Bronchial epithelial cell (primary cell): ENCODE measurements around the gene WNT3A. TPM values are rescaled to one million over a fixed set of nuclear protein-coding genes. Genes with fewer than 3 reads are reported as not detected.

Experiments
- DNase-seq: peaks from one replicate; pipeline ENCODE4 v3.0.0-alpha.2; 2010; ENCODE audit warnings: low read depth
- FAIRE-seq: peaks from 2 replicates; lab custom pipeline; 2011; peaks lifted over from hg19 to GRCh38; lab: Jason Lieb, UNC
- H3K27me3 ChIP-seq: 2 replicates; pipeline ENCODE4 v1.5.1; 2011; ENCODE audit warnings: low read length; ENCODE audit not compliant: control insufficient read depth, insufficient read depth
- H3K36me3 ChIP-seq: 2 replicates; pipeline ENCODE4 v1.5.1; 2011; ENCODE audit warnings: low read length; ENCODE audit not compliant: control insufficient read depth, insufficient read depth
- H3K4me3 ChIP-seq: 2 replicates; pipeline ENCODE4 v1.5.1; 2011; ENCODE audit warnings: mild to moderate bottlenecking, low read depth, low read length, control low read depth
- total RNA-seq: library from RNA; depleted of rRNA; stranded (reverse); fragments of >200 nt; gene quantifications from 2 replicates; pipeline ENCODE4 v1.2.1, GENCODE V29; 2014
- TF ChIP-seq, protein P1 (sequence below): IDR thresholded peaks from 2 replicates; pipeline ENCODE4 v1.5.1; 2011; ENCODE audit warnings: mild to moderate bottlenecking, moderate library complexity, low read length, control low read depth, inconsistent platforms; ENCODE audit not compliant: insufficient read depth, severe bottlenecking

WNT3A gene
- total RNA-seq, 1 donor from 2014 or later = not detected

DNA sequence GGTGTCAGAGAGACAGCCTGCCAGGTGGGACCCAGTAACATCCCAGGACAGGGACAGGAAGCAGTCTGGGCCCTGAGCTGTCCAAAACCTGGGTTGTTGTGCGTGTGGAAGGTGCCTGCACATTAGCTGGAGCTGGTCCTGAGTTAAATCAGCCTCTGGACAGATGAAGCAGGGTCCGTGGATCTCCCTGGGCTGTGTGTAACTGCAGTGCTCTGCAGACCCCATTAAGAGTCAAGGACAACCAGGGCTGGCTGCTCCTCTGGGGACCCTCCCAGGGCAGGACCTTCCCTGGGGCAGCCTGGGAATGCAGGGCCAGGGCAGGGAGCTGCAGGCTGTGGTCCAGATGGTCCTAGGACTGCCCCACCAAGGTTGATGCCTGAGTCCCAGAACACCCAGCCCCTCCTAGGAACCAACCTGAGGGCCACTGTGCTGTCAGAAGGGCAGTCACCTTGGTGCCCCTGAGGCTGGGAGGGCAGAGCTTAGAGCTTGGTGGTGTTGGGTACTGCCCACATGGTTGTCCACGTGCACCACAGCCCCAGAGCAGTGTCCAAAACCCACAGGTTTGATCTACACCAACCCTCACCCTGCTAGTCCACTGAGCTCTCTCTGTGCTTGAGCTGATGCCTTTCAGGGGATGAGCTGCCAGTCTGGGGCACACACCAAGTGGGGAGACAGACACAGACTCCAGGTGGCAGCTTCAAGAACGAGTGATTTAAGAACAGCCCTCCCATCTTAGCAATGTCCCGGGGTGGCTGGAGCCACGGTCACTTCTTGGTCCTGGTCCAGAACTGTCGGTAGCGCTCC, 99.4 kb downstream of the WNT3A start:
- Histone ChIP-seq H3K4me3 (no peak overlapping the region), H3K27me3 (no peaks in the 10 kb centered on the region), H3K36me3 (peaks cover 4% of the 10 kb centered on the region)
- FAIRE-seq (no peak), DNase-seq (no peak)
- TF ChIP-seq, protein P1, sequence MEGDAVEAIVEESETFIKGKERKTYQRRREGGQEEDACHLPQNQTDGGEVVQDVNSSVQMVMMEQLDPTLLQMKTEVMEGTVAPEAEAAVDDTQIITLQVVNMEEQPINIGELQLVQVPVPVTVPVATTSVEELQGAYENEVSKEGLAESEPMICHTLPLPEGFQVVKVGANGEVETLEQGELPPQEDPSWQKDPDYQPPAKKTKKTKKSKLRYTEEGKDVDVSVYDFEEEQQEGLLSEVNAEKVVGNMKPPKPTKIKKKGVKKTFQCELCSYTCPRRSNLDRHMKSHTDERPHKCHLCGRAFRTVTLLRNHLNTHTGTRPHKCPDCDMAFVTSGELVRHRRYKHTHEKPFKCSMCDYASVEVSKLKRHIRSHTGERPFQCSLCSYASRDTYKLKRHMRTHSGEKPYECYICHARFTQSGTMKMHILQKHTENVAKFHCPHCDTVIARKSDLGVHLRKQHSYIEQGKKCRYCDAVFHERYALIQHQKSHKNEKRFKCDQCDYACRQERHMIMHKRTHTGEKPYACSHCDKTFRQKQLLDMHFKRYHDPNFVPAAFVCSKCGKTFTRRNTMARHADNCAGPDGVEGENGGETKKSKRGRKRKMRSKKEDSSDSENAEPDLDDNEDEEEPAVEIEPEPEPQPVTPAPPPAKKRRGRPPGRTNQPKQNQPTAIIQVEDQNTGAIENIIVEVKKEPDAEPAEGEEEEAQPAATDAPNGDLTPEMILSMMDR = no peak

DNA sequence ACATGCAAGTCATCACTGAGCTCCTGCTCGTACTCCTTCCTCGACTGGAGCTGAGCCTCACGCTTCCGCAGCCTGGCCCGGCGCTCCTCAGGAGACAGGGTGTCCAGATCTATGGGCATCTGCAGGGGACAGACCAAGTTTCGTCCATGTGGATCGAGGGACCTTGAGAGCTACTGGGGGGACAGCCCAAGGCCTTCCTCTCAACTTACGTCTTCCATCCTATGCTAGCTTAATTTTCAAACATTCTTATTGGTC, 99.9 kb downstream of the WNT3A start:
- Histone ChIP-seq H3K27me3 (no peaks in the 10 kb centered on the region), H3K4me3 (no peak overlapping the region), H3K36me3 (peaks cover 4% of the 10 kb centered on the region)
- DNase-seq = no peak
- TF ChIP-seq, protein P1 = no peak
- FAIRE-seq = no peak

DNA sequence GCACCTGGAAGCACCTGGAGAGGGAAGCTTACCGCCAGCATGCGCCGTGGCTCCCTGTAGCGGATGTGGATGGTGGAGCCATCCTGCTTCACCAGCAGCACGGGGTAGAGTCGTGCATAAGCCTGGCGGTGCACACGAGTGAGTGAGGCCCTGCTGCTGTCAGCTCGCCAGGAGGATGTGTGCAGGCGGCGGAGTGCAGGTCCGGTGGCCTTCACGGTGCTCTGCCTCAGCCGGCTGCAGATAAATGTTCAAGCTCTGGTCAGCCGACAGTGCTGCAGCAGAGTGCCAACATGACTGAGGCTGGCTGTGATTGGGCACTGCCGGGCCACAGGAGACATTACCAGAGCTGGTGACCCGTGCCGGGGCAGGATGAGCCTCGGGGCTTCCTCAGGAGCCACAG, 100.8 kb downstream of the WNT3A start:
- no peaks in the 10 kb centered on the region for H3K27me3 ChIP-seq
- H3K4me3 ChIP-seq = no peak overlapping the region
- peaks cover 4% of the 10 kb centered on the region for H3K36me3 ChIP-seq
- TF ChIP-seq, protein P1 = no peak
- no peak for FAIRE-seq
- DNase-seq = no peak

DNA sequence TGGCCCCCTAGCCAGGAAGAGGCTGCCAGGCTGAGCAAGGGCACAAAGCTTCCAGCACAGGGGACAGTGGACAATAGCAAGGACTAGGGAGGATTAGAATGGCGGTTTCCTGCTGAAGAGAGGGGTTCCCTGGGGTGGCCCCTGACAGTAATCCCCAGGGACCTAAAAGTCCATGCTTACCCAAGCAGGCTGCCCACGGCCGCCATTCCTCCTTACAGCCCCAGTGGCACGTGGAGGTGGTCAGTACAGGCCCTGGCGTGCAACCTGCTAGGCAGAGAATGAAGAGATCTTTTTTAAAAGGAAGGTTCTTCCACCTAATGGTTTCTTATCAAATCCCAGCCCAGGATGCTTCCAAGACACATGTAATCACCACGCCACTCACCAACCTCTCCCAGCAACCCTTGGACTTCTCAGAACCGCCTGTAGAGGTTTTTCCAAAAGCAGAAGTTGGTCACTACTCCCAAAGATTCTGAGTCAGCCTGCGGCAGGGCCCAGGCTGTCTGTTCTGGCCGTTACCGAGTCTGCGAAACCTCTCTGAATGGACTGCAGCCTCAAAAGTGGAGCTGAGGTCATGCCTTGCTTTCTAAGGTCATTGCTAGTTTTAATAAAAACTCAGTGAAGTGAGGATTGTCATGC, 101.4 kb downstream of the WNT3A start:
- Histone ChIP-seq H3K36me3 (peaks cover 4% of the 10 kb centered on the region), H3K4me3 (peak overlapping the region; percentile 97), H3K27me3 (no peaks in the 10 kb centered on the region)
- TF ChIP-seq, protein P1 = no peak
- DNase-seq (no peak), FAIRE-seq (no peak)

DNA sequence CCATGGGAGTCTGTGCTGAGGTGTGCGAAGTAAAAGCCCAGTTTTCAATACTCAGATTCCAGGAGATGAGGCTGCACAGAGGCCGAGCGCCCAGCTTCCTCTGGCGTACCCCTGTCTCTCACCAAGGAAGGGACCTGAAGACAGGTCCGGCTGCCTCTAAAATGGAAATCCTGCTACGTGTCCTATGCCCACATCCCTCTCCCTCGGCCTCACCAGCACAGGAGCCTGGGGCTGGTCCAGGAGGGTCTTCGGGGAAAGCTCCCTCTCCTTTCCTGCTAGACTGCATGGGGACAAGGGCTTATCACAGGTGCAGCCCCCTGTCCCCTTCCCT, 101.9 kb downstream of the WNT3A start:
- DNase-seq = no peak
- Histone ChIP-seq H3K27me3 (no peaks in the 10 kb centered on the region), H3K4me3 (peak overlapping the region; percentile 97), H3K36me3 (peaks cover 4% of the 10 kb centered on the region)
- FAIRE-seq = no peak
- TF ChIP-seq, protein P1 = no peak
